GM21576 (cell line): ENCODE measurements around the gene KLF16.

Source experiments
- ATAC-seq: cut with Tn5 transposase; IDR thresholded peaks from one replicate; pipeline ENCODE4 v1.9.1; 2021; ENCODE audit warnings: mild to moderate bottlenecking, moderate library complexity; ENCODE audit not compliant: unreplicated experiment

The KLF16 gene

GRCh38 chr19:1844513-1845124 lies 18.8 kb downstream of the KLF16 start:
- no peak for ATAC-seq

- no peak for ATAC-seq
These were observed 19.6 kb downstream of the KLF16 start for GRCh38 chr19:1843646-1844394.

GRCh38 chr19:1843116-1843515 lies 20.3 kb downstream of the KLF16 start:
- ATAC-seq, result no peak

- ATAC-seq, result no peak
These were observed 22.0 kb downstream of the KLF16 start for GRCh38 chr19:1841209-1841924.

- ATAC-seq, result no peak
These were observed 22.8 kb downstream of the KLF16 start for GRCh38 chr19:1840541-1841115.

- no peak for ATAC-seq
These were observed 23.5 kb downstream of the KLF16 start for GRCh38 chr19:1839658-1840540.

- ATAC-seq, result no peak
These were observed 25.7 kb downstream of the KLF16 start for GRCh38 chr19:1837625-1838105.

- no peak for ATAC-seq
These were observed 26.2 kb downstream of the KLF16 start for GRCh38 chr19:1837222-1837565.

- no peak for ATAC-seq
These were observed 26.7 kb downstream of the KLF16 start for GRCh38 chr19:1836458-1837221.

GRCh38 chr19:1833540-1833939 lies 29.8 kb downstream of the KLF16 start:
- no peak for ATAC-seq

- no peak for ATAC-seq
These were observed 31.2 kb downstream of the KLF16 start for GRCh38 chr19:1832046-1832663.

GRCh38 chr19:1830978-1831377 lies 32.4 kb downstream of the KLF16 start:
- ATAC-seq, result no peak

GRCh38 chr19:1830568-1830967 lies 32.8 kb downstream of the KLF16 start:
- ATAC-seq, result no peak

- ATAC-seq, result no peak
These were observed 33.4 kb downstream of the KLF16 start for GRCh38 chr19:1829958-1830357.

- no peak for ATAC-seq
These were observed 34.8 kb downstream of the KLF16 start for GRCh38 chr19:1828279-1829238.

- ATAC-seq, result no peak
These were observed 35.7 kb downstream of the KLF16 start for GRCh38 chr19:1827566-1828278.
